IMR-90 (cell line): Measurements from ENCODE around the gene RPL39. TPM values are rescaled to one million over a fixed set of nuclear protein-coding genes. Genes with fewer than 3 reads are reported as not detected.

ENCODE experiments used
- ATAC-seq: fragments of 200-7000 bp; cut with Tn5 transposase; 2 replicates; pipeline ENCODE4 v1.9.1; 2020; ENCODE audit warnings: low read depth, mild to moderate bottlenecking, moderate library complexity
- BruUV-seq: library from RNA; stranded (reverse); fragments of 400-500 nt; replicated peaks from 2 replicates; lab custom pipeline; 2021; lab: Mats Ljungman, UMichigan
- CTCF ChIA-PET: fragments of 300-600 bp; formaldehyde crosslinking; extraction: SDS; loops from one replicate; lab custom pipeline; 2021; ENCODE audit warnings: antibody characterized with exemption; lab: Yijun Ruan, JAX
- POLR2A ChIA-PET: fragments of 300-600 bp; sonication (Branson Sonifier 250); formaldehyde crosslinking; loops from one replicate; lab custom pipeline; 2022; ENCODE audit warnings: antibody characterized with exemption; ENCODE audit not compliant: unreplicated experiment; lab: Charles Lee
- DNase-seq: peaks from one replicate; pipeline ENCODE4 v3.0.0; 2013
- H2AFZ ChIP-seq: replicated peaks from 2 replicates; pipeline ENCODE3; 2013; ENCODE audit warnings: low read length, mild to moderate bottlenecking; ENCODE audit not compliant: poor library complexity
- H2AK5ac ChIP-seq: 2 replicates; pipeline ENCODE4 v1.6.1; 2013; ENCODE audit warnings: low read depth, low read length, inconsistent platforms
- H2AK9ac ChIP-seq: replicated peaks from 2 replicates; pipeline ENCODE3; 2013; ENCODE audit warnings: mild to moderate bottlenecking, low read depth, low read length, moderate library complexity; ENCODE audit not compliant: poor library complexity
- H2BK120ac ChIP-seq: 2 replicates; pipeline ENCODE4 v1.6.1; 2013; ENCODE audit warnings: low read depth, low read length, inconsistent platforms
- H2BK15ac ChIP-seq: 3 replicates; pipeline ENCODE4 v1.6.1; 2013; ENCODE audit warnings: low read depth, low read length, inconsistent platforms
- H2BK20ac ChIP-seq: 2 replicates; pipeline ENCODE4 v1.6.1; 2013; ENCODE audit warnings: low read depth, mild to moderate bottlenecking, inconsistent platforms, low read length, moderate library complexity
- H2BK5ac ChIP-seq: 2 replicates; pipeline ENCODE4 v1.6.1; 2013; ENCODE audit warnings: mild to moderate bottlenecking, low read depth, low read length, inconsistent platforms; ENCODE audit not compliant: poor library complexity, severe bottlenecking
- H3K14ac ChIP-seq: replicated peaks from 2 replicates; pipeline ENCODE4 v1.6.1; 2013; ENCODE audit warnings: low read depth, low read length, inconsistent platforms
- H3K18ac ChIP-seq: 2 replicates; pipeline ENCODE4 v1.6.1; 2013; ENCODE audit warnings: low read depth, low read length, control low read depth
- H3K23ac ChIP-seq: 2 replicates; pipeline ENCODE4 v1.6.1; 2013; ENCODE audit warnings: low read depth, low read length, inconsistent platforms
- H3K27ac ChIP-seq: 2 replicates; pipeline ENCODE4 v1.5.1; 2013; ENCODE audit warnings: mild to moderate bottlenecking, control low read depth, low read length; ENCODE audit not compliant: insufficient read depth
- H3K27me3 ChIP-seq: 2 replicates; pipeline ENCODE4 v1.6.1; 2013; ENCODE audit warnings: low read length; ENCODE audit not compliant: control insufficient read depth, insufficient read depth
- H3K36me3 ChIP-seq: 2 replicates; pipeline ENCODE4 v1.6.1; 2013; ENCODE audit warnings: low read length, mixed read lengths; ENCODE audit not compliant: control insufficient read depth, insufficient read depth
- H3K4ac ChIP-seq: 2 replicates; pipeline ENCODE4 v1.6.1; 2013; ENCODE audit warnings: low read depth, low read length, inconsistent platforms
- H3K4me1 ChIP-seq: 2 replicates; pipeline ENCODE4 v1.6.1; 2013; ENCODE audit warnings: low read length, mixed read lengths; ENCODE audit not compliant: control insufficient read depth, insufficient read depth
- H3K4me2 ChIP-seq: 2 replicates; pipeline ENCODE4 v1.6.1; 2013; ENCODE audit warnings: low read depth, mild to moderate bottlenecking, control low read depth, low read length, moderate library complexity
- H3K4me3 ChIP-seq: 2 replicates; pipeline ENCODE4 v1.5.1; 2013; ENCODE audit warnings: low read depth, mild to moderate bottlenecking, control low read depth, low read length, moderate library complexity; ENCODE audit not compliant: insufficient read depth
- H3K56ac ChIP-seq: 2 replicates; pipeline ENCODE4 v1.6.1; 2013; ENCODE audit warnings: low read length, inconsistent platforms; ENCODE audit not compliant: insufficient read depth; ENCODE audit errors: extremely low read depth
- H3K79me1 ChIP-seq, 2 experiments: 2 replicates each; pipeline ENCODE4 v1.6.1; 2013; ENCODE audit warnings: low read length in 2 of 2, inconsistent platforms in 1 of 2, low read depth in 1 of 2
- H3K9ac ChIP-seq: 2 replicates; pipeline ENCODE4 v1.6.1; 2013; ENCODE audit warnings: low read depth, low read length, control low read depth
- H3K9me1 ChIP-seq: 2 replicates; pipeline ENCODE4 v1.6.1; 2013; ENCODE audit warnings: low read length, inconsistent platforms; ENCODE audit not compliant: insufficient read depth
- H3K9me3 ChIP-seq: 2 replicates; pipeline ENCODE4 v1.6.1; 2013; ENCODE audit warnings: low read length; ENCODE audit not compliant: control insufficient read depth, insufficient read depth
- H4K20me1 ChIP-seq: 2 replicates; pipeline ENCODE4 v1.6.1; 2013; ENCODE audit warnings: low read length, inconsistent platforms; ENCODE audit not compliant: insufficient read depth
- H4K5ac ChIP-seq: 2 replicates; pipeline ENCODE4 v1.6.1; 2013; ENCODE audit warnings: mild to moderate bottlenecking, low read depth, low read length, control low read depth
- H4K8ac ChIP-seq, 2 experiments: 2 replicates each; pipeline ENCODE4 v1.6.1; 2013; ENCODE audit warnings: low read depth in 2 of 2, low read length in 2 of 2, control low read depth in 1 of 2, inconsistent platforms in 1 of 2
- H4K91ac ChIP-seq: 2 replicates; pipeline ENCODE4 v1.6.1; 2013; ENCODE audit warnings: low read depth, low read length, inconsistent platforms; ENCODE audit not compliant: insufficient read depth
- MAFK ChIP-seq: IDR thresholded peaks from 2 replicates; pipeline ENCODE4 v1.6.1; 2012; ENCODE audit warnings: low read depth, low read length, improper control_type of control experiment
- SMC3 ChIP-seq: fragments of 150-350 bp; IDR thresholded peaks from 2 replicates; pipeline ENCODE4 v1.6.1; 2016; ENCODE audit warnings: low read depth, mild to moderate bottlenecking, antibody characterized with exemption, low read length, moderate library complexity
- WGBS, 2 experiments: methylation state at CpG; one replicate each; pipeline versions ENCODE4 v1.1.5 to v1.1.7; 2013; ENCODE audit warnings: missing lambda C conversion rate in 2 of 2; ENCODE audit not compliant: insufficient read length in 1 of 2; ENCODE audit errors: extremely low coverage in 2 of 2; 5-methylcytosine and 5-hydroxymethylcytosine counted together
- dilution Hi-C: fragments of 300-500 bp; cut with HindIII; formaldehyde crosslinking; loops from one replicate; pipeline ENCODE4 v1.14.3; 2018; ENCODE audit warnings: low sequenced_read_pairs; ENCODE audit not compliant: unreplicated experiment
- in situ Hi-C: fragments of 300-500 bp; cut with MboI; formaldehyde crosslinking; loops from 3 replicates; pipeline ENCODE4 v1.14.3; 2019; ENCODE audit warnings: low sequenced_read_pairs, inconsistent platforms, mixed read lengths
- intact Hi-C: fragments of 100-400 bp; cut with micrococcal nuclease; formaldehyde crosslinking; loops from 2 replicates; pipeline ENCODE4 v1.10.0; 2022
- polyA plus RNA-seq, 3 experiments: library from polyadenylated mRNA; depleted of rRNA; stranded (reverse); fragments of >200 nt; gene quantifications; 2 replicates each; pipeline ENCODE4 v1.2.3, GENCODE V29; 2012; ENCODE audit warnings: low replicate concordance in 1 of 3
- total RNA-seq: library from RNA; depleted of rRNA; stranded (reverse); fragments of >200 nt; gene quantifications from 2 replicates; pipeline ENCODE4 v1.2.3, GENCODE V29; 2012
- TF ChIP-seq, protein P1 (sequence below): conservative IDR thresholded peaks from 2 replicates; pipeline ENCODE4 v1.5.1; 2012; ENCODE audit warnings: mild to moderate bottlenecking, low read depth, low read length, improper control_type of control experiment

Gene RPL39
- total and polyA plus RNA-seq, 2 of the 4 experiments (the other 2 are of a cell fraction), result 681 to 2,357 TPM

DNA sequence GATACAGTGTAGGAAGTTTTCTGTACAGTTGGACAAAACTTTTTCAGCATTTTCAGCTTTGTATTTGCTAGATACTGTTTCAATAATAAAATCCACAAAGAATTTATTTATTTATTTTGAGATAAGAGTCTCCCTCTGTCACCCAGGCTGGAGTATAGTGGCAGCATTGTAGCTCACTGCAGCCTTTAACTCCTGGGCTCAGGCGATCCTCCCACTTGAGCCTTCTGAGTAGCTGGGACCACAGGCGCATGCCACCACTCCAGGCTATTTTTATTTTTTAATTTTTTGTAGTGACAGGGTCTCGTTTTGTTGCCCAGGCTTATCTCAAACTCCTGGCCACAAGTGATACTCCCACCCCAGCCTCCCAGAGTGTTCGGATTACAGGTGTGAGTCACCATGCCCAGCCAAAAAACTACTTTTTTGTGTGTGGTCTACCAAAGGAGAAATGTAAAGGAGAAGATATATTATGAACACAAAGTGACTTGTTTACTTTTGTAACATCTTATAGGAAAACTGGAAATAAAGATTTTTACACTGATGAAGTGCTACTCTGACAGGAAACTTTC lies 46.1 kb downstream of the RPL39 start:
- intact Hi-C loops, result no loop called here
- POLR2A ChIA-PET, result no interaction called here
- no TSS peak for BruUV-seq

More for the DNA sequence above, 46.1 kb downstream of the RPL39 start:
- TF ChIP-seq, protein P1, sequence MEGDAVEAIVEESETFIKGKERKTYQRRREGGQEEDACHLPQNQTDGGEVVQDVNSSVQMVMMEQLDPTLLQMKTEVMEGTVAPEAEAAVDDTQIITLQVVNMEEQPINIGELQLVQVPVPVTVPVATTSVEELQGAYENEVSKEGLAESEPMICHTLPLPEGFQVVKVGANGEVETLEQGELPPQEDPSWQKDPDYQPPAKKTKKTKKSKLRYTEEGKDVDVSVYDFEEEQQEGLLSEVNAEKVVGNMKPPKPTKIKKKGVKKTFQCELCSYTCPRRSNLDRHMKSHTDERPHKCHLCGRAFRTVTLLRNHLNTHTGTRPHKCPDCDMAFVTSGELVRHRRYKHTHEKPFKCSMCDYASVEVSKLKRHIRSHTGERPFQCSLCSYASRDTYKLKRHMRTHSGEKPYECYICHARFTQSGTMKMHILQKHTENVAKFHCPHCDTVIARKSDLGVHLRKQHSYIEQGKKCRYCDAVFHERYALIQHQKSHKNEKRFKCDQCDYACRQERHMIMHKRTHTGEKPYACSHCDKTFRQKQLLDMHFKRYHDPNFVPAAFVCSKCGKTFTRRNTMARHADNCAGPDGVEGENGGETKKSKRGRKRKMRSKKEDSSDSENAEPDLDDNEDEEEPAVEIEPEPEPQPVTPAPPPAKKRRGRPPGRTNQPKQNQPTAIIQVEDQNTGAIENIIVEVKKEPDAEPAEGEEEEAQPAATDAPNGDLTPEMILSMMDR, result no peak
- TF ChIP-seq MAFK (no peak), SMC3 (no peak)
- no peak overlapping the region for H2BK15ac ChIP-seq
- dilution Hi-C loops, result no loop called here
- H3K4me2 ChIP-seq, result no peak overlapping the region
- no peak for ATAC-seq
- H3K56ac ChIP-seq, result no peak overlapping the region
- DNase-seq, result no peak
- no CpG with 5 or more reads among the region's 4 CpGs for WGBS, 2 experiments
- H3K4ac ChIP-seq, result no peak overlapping the region
- H3K18ac ChIP-seq, result no peak overlapping the region
- H4K5ac ChIP-seq, result no peak overlapping the region
- H2BK20ac ChIP-seq, result no peak overlapping the region
- no peak overlapping the region for H3K4me3 ChIP-seq
- H3K23ac ChIP-seq, result no peak overlapping the region
- H4K20me1 ChIP-seq, result no peaks in the 10 kb centered on the region
- in situ Hi-C loops, result loop anchor here (25.0 kb wide), 1 partner anchor 233 kb away; no protein-coding TSS in a partner anchor
- H4K91ac ChIP-seq, result no peak overlapping the region
- H3K4me1 ChIP-seq, result no peaks in the 10 kb centered on the region
- no peak overlapping the region for H3K14ac ChIP-seq
- no peak overlapping the region for H3K27ac ChIP-seq
- no peak overlapping the region for H4K8ac ChIP-seq
- no peak overlapping the region for H2AFZ ChIP-seq
- H3K9ac ChIP-seq, result no peak overlapping the region
- no peaks in the 10 kb centered on the region; the same call in 1 of the 2 replicates for H3K9me3 ChIP-seq
- CTCF ChIA-PET, result no interaction called here
- H2AK9ac ChIP-seq, result no peak overlapping the region
- H3K79me1 ChIP-seq, result no peaks in the 10 kb centered on the region
- H2BK5ac ChIP-seq, result no peak overlapping the region
- H2AK5ac ChIP-seq, result no peak overlapping the region
- no peaks in the 10 kb centered on the region for H3K9me1 ChIP-seq
- H3K36me3 ChIP-seq, result no peaks in the 10 kb centered on the region
- H2BK120ac ChIP-seq, result no peak overlapping the region
- H3K27me3 ChIP-seq, result peaks cover 2% of the 10 kb centered on the region; the same call in 1 of the 2 replicates
